Nephron (organoid): ENCODE results near the gene ADK.

Experiments used
- H3K27ac Mint-ChIP-seq, 3 experiments: 2 replicates each; pipeline ENCODE4 v1.8.0; 2020; ENCODE audit warnings: mixed read lengths in 3 of 3, mild to moderate bottlenecking in 2 of 3, moderate library complexity in 1 of 3
- H3K27me3 Mint-ChIP-seq: 2 replicates; pipeline ENCODE4 v1.8.0; 2021; ENCODE audit warnings: low read depth, mild to moderate bottlenecking, moderate library complexity, mixed read lengths
- H3K36me3 Mint-ChIP-seq: 2 replicates; pipeline ENCODE4 v1.8.0; 2020; ENCODE audit warnings: low read depth, mixed read lengths
- H3K4me1 Mint-ChIP-seq: 2 replicates; pipeline ENCODE4 v1.8.0; 2020; ENCODE audit warnings: mixed read lengths
- H3K4me3 Mint-ChIP-seq, 3 experiments: 2 replicates each; pipeline ENCODE4 v1.8.0; 2020; ENCODE audit warnings: mild to moderate bottlenecking in 3 of 3, mixed read lengths in 3 of 3, moderate library complexity in 2 of 3
- H3K9me3 Mint-ChIP-seq: 2 replicates; pipeline ENCODE4 v1.8.0; 2020; ENCODE audit warnings: mixed read lengths
- CTCF ChIP-seq, 3 experiments: fragments of 200-600 bp; sonication (generic); IDR thresholded peaks; one replicate each; pipeline ENCODE4 v1.5.0; 2021; ENCODE audit warnings: antibody characterized with exemption in 3 of 3; ENCODE audit not compliant: unreplicated experiment in 3 of 3

Gene ADK

DNA sequence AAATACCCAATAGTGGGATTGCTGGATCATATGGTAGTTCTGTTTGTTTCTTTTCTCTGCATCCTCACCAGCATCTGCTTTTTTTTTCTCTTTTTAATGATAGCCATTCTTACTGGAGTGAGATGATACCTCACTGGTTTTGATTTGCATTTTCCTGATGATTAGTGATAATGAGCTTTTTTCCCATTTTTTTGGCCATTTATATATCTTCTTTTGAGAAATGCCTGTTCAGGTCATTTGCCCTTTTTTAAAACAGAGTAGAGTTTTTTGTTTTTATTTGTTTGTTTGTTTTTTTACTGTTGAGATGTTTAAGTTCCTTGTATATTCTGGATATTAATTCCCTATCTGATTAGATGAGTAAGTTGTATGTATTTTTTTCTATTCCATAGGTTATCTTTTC lies 469.6 kb downstream of the ADK start:
- no peak overlapping the region for H3K4me3 Mint-ChIP-seq
- TF ChIP-seq CTCF (IDR thresholded peaks at IDR 0.05; ENCODE audit: unreplicated experiment in 3 of 3) = no peak
- no peaks in the 10 kb centered on the region for H3K27me3 Mint-ChIP-seq
- H3K36me3 Mint-ChIP-seq = peaks cover 38% of the 10 kb centered on the region
- peaks cover 42% of the 10 kb centered on the region for H3K9me3 Mint-ChIP-seq
- H3K27ac Mint-ChIP-seq = no peak overlapping the region
- H3K4me1 Mint-ChIP-seq = no peaks in the 10 kb centered on the region

GRCh38 chr10:74623786-74624185 lies 472.8 kb downstream of the ADK start:
- H3K27me3 Mint-ChIP-seq = no peaks in the 10 kb centered on the region
- peaks cover 27% of the 10 kb centered on the region for H3K36me3 Mint-ChIP-seq
- peaks cover 31% of the 10 kb centered on the region for H3K9me3 Mint-ChIP-seq
- H3K4me1 Mint-ChIP-seq = no peaks in the 10 kb centered on the region
- H3K4me3 Mint-ChIP-seq = no peak overlapping the region
- no peak for TF ChIP-seq CTCF (IDR thresholded peaks at IDR 0.05; ENCODE audit: unreplicated experiment in 3 of 3)
- no peak overlapping the region for H3K27ac Mint-ChIP-seq

- H3K36me3 Mint-ChIP-seq = peaks cover 24% of the 10 kb centered on the region
- peaks cover 29% of the 10 kb centered on the region for H3K9me3 Mint-ChIP-seq
- H3K27me3 Mint-ChIP-seq = no peaks in the 10 kb centered on the region
- no peak overlapping the region for H3K27ac Mint-ChIP-seq
- H3K4me3 Mint-ChIP-seq = no peak overlapping the region
- TF ChIP-seq CTCF (IDR thresholded peaks at IDR 0.05; ENCODE audit: unreplicated experiment in 3 of 3) = no peak
- no peaks in the 10 kb centered on the region for H3K4me1 Mint-ChIP-seq
Observed at GRCh38 chr10:74624501-74624900, 473.5 kb downstream of the ADK start.

GRCh38 chr10:74628136-74628535 lies 477.1 kb downstream of the ADK start:
- Mint-ChIP-seq H3K27me3 (no peaks in the 10 kb centered on the region), H3K27ac (no peak overlapping the region), H3K4me1 (no peaks in the 10 kb centered on the region), H3K36me3 (peaks cover 9% of the 10 kb centered on the region), H3K9me3 (peaks cover 7% of the 10 kb centered on the region), H3K4me3 (no peak overlapping the region)
- TF ChIP-seq CTCF (IDR thresholded peaks at IDR 0.05; ENCODE audit: unreplicated experiment in 3 of 3) = no peak

GRCh38 chr10:74634995-74635536 lies 484.0 kb downstream of the ADK start:
- Mint-ChIP-seq H3K4me1 (peaks cover 3% of the 10 kb centered on the region), H3K4me3 (no peak overlapping the region), H3K27ac (no peak overlapping the region), H3K9me3 (peaks cover 21% of the 10 kb centered on the region), H3K27me3 (no peaks in the 10 kb centered on the region), H3K36me3 (peaks cover 32% of the 10 kb centered on the region)
- no peak for TF ChIP-seq CTCF (IDR thresholded peaks at IDR 0.05; ENCODE audit: unreplicated experiment in 3 of 3)

GRCh38 chr10:74635655-74636054 lies 484.6 kb downstream of the ADK start:
- peaks cover 21% of the 10 kb centered on the region for H3K9me3 Mint-ChIP-seq
- H3K27ac Mint-ChIP-seq = no peak overlapping the region
- TF ChIP-seq CTCF (IDR thresholded peaks at IDR 0.05; ENCODE audit: unreplicated experiment in 3 of 3) = no peak
- H3K4me1 Mint-ChIP-seq = peaks cover 9% of the 10 kb centered on the region
- H3K4me3 Mint-ChIP-seq = no peak overlapping the region
- peaks cover 32% of the 10 kb centered on the region for H3K36me3 Mint-ChIP-seq
- H3K27me3 Mint-ChIP-seq = no peaks in the 10 kb centered on the region
